ENCODE measurements around the gene CNIH2.
A peak's percentile ranks its signal among the peaks of the same experiment; 100 is the strongest.

Gene CNIH2

GRCh38 chr11:66278363-66279091, 552 bp downstream of the CNIH2 start:
- DNase-seq = no peak

- no peak for DNase-seq
These were observed 1.2 kb downstream of the CNIH2 start for GRCh38 chr11:66279092-66279734.

- no peak for DNase-seq
These were observed 2.5 kb downstream of the CNIH2 start for GRCh38 chr11:66280428-66280827.

GRCh38 chr11:66281001-66281400, 3.0 kb downstream of the CNIH2 start:
- no peak for DNase-seq

GRCh38 chr11:66281776-66282467, 3.9 kb downstream of the CNIH2 start:
- DNase-seq = no peak

GRCh38 chr11:66282468-66283455, 4.8 kb downstream of the CNIH2 start:
- DNase-seq = peak; percentile 93 to 96

GRCh38 chr11:66283461-66284105, 5.6 kb downstream of the CNIH2 start:
- DNase-seq = no peak

GRCh38 chr11:66284526-66285078, 6.6 kb downstream of the CNIH2 start:
- no peak for DNase-seq

GRCh38 chr11:66285250-66285947, 7.4 kb downstream of the CNIH2 start:
- no peak for DNase-seq

- no peak for DNase-seq
These were observed 8.7 kb downstream of the CNIH2 start for GRCh38 chr11:66286699-66287098.

- DNase-seq = peak; percentile 20 to 31
These were observed 9.4 kb downstream of the CNIH2 start for GRCh38 chr11:66287211-66287888.

- no peak for DNase-seq
These were observed 10.1 kb downstream of the CNIH2 start for GRCh38 chr11:66287889-66288670.

- DNase-seq = peak; percentile 97 to 99
These were observed 10.9 kb downstream of the CNIH2 start, which contains the start of gene YIF1A for GRCh38 chr11:66288671-66289547. TSS of gene YIF1A (minus strand) at chr11:66289143. CDS start at chr11:66288985, 158 bp downstream.

- DNase-seq = peak; percentile 65 to 79
These were observed 11.8 kb downstream of the CNIH2 start for GRCh38 chr11:66289548-66290329.

- DNase-seq = no peak
These were observed 12.3 kb downstream of the CNIH2 start for GRCh38 chr11:66290330-66290621.

GRCh38 chr11:66291303-66291705, 13.3 kb downstream of the CNIH2 start:
- no peak for DNase-seq

- DNase-seq = no peak
These were observed 13.9 kb downstream of the CNIH2 start, which contains the start of gene TMEM151A for GRCh38 chr11:66291706-66292542. TSS of gene TMEM151A (plus strand) at chr11:66291894. CDS start at chr11:66292014, 120 bp downstream.
